Measurements from ENCODE around the gene SHC1.
"Not testable (repeated sequence)": the region's sequence is repeated elsewhere in the genome, so short reads cannot be mapped to it uniquely, and the experiment has no call there.

SHC1 gene

DNA sequence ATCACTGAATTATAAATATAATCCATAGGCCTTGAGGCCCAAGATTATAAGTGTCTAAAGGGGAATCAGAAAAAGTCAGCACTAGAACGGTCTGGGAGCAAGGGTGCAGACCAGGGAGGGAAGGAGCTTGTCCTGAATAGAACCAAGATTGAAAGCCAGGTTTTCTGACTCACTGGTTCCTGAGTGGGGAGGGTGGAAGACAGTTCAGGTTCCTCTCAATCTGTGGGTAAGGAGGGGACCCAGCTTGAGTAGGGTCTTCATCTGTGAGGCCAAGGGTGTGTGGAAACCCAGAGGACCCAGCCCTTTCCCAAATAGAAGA, 23.7 kb upstream of the SHC1 start:
- no peak for DNase-seq

- DNase-seq: no peak
These were observed 23.2 kb upstream of the SHC1 start, which contains the start of gene LENEP for GRCh38 chr1:154993572-154994268. LENEP (plus strand) TSS chr1:154993586; CDS start chr1:154993608, 22 bp downstream.

DNA sequence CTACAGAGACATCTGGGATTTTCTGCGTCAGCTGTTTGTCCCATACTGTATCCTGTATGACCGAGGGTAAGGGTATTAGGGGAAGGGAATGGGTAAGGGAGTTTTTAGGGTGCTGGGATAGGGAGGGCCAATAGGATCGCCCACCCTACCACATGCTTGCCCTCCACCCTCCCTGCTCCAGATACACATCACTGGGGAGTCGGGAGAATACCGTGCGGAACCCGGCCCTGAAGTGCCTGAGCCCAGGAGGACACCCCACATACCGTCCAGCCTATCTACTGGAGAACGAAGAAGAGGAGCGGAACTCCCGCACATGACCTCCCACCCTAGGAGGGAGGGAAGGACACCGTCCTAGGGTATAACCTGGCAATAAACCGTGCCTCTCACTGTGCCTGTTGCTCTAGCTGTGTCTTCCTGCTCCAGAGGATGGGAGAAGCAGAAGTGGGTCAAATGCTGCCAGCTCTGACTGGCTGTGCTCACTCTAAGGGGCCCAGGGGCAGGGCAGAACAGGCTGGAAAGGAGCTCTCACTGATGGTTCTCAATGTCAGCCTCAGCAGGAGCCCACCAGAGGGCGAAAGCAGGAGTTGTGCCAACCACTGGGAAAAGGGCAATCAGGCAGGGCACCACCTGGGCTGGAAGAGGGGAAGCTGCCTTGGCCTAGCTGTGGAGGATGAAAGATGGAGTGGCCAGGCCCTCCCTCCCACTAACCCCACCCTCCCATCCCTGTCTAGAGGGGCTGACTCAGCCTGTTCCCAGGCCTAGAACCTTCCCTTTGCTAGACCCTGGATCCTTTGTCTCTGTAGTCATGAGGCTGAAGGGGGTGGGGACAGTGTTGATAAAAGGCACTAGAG, 22.4 kb upstream of the SHC1 start:
- DNase-seq: no peak

- DNase-seq: no peak
These were observed 19.7 kb upstream of the SHC1 start for GRCh38 chr1:154990276-154990675.

- no peak for DNase-seq
These were observed 18.8 kb upstream of the SHC1 start for GRCh38 chr1:154989195-154989860.

- no peak for DNase-seq
These were observed 17.8 kb upstream of the SHC1 start for GRCh38 chr1:154988058-154988954.

DNA sequence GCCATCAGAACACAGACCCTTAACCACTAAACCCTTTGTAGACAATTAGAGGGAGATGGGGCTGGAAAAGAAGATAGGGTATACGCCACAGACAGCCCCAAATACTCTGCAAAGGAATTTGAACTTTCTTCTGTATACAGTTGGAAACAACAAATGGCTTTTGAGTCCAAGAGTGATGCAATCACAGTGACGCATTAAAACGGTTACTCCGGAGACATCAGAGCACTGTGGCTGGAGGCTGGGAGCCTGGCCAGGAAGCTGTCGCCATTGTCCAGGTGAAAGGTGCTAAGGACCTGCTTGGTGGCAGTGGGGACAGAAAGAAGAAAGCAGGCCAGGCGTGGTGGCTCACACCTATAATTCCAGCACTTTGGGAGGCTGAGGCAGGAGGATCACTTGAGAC, 16.8 kb upstream of the SHC1 start:
- no peak for DNase-seq

DNA sequence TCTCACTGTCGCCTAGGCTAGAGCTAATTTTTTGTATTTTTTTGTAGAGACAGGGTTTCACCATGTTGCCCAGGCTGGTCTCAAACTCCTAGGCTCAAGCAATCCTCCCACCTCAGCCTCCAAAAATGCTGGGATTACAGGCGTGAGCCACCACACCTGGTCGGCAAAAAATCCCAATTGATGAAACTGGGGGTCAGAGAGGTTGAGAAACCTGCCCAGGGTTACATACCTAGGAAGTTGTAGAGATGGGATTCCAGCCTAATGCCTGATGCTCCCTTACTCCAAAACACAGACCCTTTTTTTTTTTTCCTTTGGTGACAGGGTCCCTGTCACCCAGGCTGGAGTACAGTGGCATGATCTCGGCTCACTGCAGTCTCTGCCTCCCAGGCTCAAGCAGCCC, 16.2 kb upstream of the SHC1 start:
- not testable (repeated sequence) for DNase-seq

GRCh38 chr1:154983776-154984466, 13.4 kb upstream of the SHC1 start:
- no peak for DNase-seq

DNA sequence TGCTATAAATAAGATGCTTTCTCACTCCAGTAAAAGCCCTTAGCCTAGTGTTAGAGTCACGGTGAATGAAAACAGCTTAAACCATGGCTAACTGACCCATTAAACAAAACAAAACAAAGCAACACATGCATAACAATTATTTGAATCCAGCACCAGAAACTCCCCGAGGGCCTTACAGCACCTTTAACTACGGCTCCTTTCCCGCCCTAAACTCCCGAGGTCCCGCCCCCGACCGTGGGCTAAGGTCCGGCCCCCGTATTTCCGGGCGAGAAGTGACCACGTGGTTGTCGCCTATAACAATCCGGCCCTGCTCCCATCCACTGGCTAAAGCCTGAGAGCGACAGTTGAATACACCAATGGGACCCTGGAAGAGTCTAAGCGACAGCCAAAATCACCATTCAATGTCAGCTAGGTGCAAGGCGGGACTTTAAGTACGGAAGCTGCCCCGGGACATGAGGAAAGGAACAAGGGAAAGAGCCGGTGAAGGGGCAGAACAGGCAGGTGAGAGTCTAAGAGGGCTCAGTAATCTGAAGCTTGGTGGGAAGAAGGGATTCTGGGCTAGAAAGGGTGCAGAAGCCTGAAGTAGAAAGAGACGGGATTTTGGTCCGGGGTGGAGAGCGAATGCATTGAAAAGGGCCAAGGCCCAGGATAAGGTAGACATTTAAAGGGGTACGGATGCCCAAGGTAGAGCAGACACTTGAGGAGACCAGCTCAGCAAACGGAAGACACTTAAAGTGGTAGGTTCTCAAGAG, 12.5 kb upstream of the SHC1 start, which contains the start of gene FLAD1:
TSS of gene FLAD1 (plus strand) at position 448 of the 752 bp plus-strand sequence. CDS start 351 bp downstream, outside the sequence.
- peak; percentile 92 for DNase-seq

DNA sequence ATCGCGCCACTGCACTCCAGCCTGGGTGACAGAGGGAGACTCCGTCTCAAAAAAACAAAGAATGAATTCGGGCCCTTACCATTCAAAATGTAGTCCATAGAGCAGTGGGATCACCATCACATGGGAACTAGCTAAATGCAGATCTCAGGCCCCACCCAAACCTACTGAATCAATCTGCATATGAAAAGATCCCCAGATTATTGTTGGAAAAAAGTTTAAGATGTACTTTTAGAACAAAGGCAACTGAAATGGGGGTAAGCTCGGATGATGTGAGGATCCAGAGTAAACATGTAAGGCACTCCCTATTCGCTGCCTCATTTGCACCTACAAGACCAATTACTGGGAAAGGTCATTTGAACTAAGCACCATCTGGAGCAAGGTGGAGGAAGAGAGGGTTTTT, 11.8 kb upstream of the SHC1 start:
- no peak for DNase-seq

DNA sequence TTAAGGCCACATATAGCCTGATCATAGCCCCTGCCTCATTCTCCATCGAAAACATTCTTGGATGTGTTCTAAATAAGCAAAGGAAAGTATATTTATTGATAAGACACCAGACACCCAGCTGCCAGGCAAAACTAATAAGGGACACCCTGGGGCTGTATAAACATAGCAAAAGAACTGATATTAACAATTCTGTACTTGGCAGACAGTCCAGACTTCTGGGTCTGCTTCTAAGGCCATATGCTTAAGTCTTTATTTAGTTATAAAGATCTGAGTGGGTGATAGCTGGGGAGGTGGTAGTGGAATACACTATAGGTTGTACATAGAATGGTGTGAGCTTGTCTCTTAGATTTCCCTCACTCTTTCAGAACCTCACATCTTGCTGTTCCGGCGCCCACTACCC, 7.8 kb upstream of the SHC1 start:
- DNase-seq: no peak

GRCh38 chr1:154977762-154978161, 7.2 kb upstream of the SHC1 start:
- not testable (repeated sequence) for DNase-seq

DNA sequence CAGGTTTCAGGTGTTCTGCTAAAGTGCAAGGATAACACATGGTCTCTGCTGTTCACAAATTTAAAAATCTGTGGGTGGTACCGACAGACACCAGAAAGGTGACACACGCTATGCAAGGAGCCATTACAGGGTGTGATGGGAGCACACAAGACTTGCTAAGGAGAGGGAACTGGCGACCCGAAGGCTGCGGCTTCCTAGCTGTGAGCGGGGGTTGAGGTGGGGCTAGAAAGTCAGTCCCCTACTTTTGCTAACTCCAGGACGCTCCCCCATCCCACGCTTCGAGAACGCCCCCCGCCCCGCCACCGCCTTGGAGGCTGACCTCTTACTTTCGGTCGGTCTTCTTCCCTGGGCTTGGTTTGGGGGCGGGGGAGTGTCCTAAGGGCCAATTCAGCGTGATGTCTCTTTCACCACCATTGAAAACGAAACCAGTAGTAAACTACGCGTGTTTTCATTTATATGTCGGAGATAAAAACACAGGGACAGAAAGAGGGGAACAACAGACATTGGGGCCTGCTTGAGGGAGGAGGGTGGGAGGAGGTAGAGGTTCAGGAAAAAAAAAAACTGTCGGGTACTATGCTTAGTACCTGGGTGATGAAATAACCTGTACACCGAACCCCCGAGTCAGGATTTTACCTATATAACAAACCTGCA, 5.0 kb upstream of the SHC1 start:
- no peak for DNase-seq

- peak; percentile 92 for DNase-seq
These were observed 4.4 kb upstream of the SHC1 start for GRCh38 chr1:154974808-154975408.

DNA sequence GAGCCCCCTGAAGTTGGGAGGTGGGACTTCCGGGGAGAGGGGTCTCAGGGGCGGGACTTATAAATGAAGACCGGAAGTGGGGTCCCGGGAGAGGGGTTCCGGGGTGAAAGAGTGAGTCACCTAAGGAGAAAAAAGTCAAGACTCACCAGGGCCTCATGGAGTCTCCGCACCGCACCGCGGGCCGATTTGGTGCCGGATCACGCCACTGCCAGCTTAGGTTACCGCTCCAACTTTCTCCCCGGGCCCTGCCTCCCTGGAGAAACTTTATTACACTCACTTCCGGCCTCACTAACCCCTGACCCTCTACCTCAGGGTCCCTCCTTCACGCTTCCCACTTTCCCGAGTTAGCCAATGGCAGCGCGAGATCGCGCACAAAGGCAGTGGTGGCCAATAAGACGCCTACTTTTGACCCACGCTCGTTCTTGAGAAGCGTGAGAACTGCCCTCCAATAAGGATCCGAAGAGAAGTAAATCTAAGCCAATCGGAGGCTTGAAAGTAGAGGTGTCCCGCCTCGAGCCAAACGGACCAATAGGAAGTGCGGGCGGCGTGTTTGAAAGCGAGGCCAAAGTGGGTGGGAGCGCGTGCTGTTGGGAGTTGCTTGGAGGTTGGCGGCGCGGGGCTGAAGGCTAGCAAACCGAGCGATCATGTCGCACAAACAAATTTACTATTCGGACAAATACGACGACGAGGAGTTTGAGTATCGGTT, 3.7 kb upstream of the SHC1 start, which contains the start of gene CKS1B:
TSS of gene CKS1B (plus strand) at position 580 of the 706 bp plus-strand sequence. CDS start at position 645, 65 bp downstream.
- DNase-seq: peak; percentile 95

DNA sequence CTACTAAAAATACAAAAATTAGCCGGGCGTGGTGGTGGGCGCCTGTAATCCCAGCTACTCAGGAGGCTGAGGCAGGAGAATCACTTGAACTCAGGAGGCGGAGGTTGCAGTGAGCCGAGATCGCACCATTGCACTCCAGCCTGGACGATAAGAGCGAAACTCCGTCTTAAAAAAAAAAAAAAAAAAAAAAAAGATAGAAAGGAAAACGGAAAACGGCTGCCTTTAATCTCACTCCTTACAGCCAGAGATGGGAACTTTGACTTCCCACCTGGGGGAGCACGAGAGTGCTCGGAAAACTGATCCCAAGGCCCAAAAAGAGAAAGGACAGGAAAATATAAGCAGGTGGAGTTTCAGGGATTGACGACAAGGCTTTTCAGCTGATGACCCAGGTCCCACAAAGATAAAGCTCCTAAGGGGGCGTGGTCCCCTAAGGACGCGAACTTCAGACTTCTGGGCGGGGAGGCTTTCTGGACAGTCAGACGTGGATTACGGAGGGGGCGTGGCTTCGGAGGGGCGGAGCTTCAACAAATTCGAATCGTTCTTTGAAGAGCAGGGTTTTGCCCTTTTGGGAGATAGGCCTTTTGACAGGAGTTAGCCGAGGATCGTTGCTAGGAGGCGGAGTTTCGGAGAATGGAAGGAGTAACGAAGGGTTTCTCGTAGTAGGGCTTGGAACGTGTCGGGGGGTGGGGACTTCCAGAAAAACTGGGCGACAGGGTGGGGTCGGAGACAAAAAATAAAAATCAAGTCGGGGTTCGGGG, 3.0 kb upstream of the SHC1 start:
- peak; percentile 85 for DNase-seq
